Thoracic aorta (tissue), 2 donors: ENCODE data around the gene GRK2. TPM values are rescaled to one million over a fixed set of nuclear protein-coding genes. Genes with fewer than 3 reads are reported as not detected.

Experiments used
- ATAC-seq: fragments of 150-250 bp; one replicate; pipeline ENCODE4 v1.8.0; 2017; ENCODE audit warnings: low read depth; ENCODE audit not compliant: insufficient number of reproducible peaks, low FRiP score
- DNase-seq: peaks from one replicate; pipeline ENCODE4 v3.0.0-alpha.2; 2020; ENCODE audit warnings: low spot score
- H3K27ac ChIP-seq, 2 donors: fragments of 200-600 bp; sonication (generic); 1 replicate in 1 of 2; 2 replicates in 1 of 2; pipeline ENCODE4 v1.5.1; 2016; ENCODE audit warnings: mild to moderate bottlenecking in 2 of 2, moderate library complexity in 2 of 2
- H3K27me3 ChIP-seq: fragments of 200-600 bp; sonication (generic); replicated peaks from 2 replicates; pipeline ENCODE4 v1.6.0; 2016; ENCODE audit warnings: mild to moderate bottlenecking; ENCODE audit not compliant: insufficient read depth
- H3K36me3 ChIP-seq: fragments of 200-600 bp; sonication (generic); one replicate; pipeline ENCODE4 v1.5.1; 2016
- H3K4me1 ChIP-seq, 2 donors: fragments of 200-600 bp; sonication (generic); 1 replicate in 1 of 2; 2 replicates in 1 of 2; pipeline versions ENCODE4 v1.5.1 to v1.6.0; 2016; ENCODE audit warnings: low read depth in 2 of 2, mild to moderate bottlenecking in 1 of 2; ENCODE audit not compliant: control insufficient read depth in 1 of 2
- H3K4me3 ChIP-seq: fragments of 200-600 bp; sonication (generic); 2 replicates; pipeline ENCODE4 v1.5.1; 2016; ENCODE audit warnings: mild to moderate bottlenecking
- H3K9me3 ChIP-seq: fragments of 200-600 bp; sonication (generic); 2 replicates; pipeline ENCODE4 v1.5.1; 2016
- total RNA-seq, 2 donors: library from RNA; depleted of rRNA; stranded (reverse); fragments of >200 nt; gene quantifications; one replicate each; pipeline versions ENCODE4 v1.1.0 to v1.2.3, GENCODE V29; 2016
- TF ChIP-seq, protein P1 (sequence below): fragments of 200-600 bp; sonication (generic); IDR thresholded peaks from one replicate; pipeline ENCODE4 v1.5.1; 2019; ENCODE audit warnings: antibody characterized with exemption

The GRK2 gene
- total RNA-seq, 2 donors from 2014 or later: 72.8 to 85.2 TPM

DNA sequence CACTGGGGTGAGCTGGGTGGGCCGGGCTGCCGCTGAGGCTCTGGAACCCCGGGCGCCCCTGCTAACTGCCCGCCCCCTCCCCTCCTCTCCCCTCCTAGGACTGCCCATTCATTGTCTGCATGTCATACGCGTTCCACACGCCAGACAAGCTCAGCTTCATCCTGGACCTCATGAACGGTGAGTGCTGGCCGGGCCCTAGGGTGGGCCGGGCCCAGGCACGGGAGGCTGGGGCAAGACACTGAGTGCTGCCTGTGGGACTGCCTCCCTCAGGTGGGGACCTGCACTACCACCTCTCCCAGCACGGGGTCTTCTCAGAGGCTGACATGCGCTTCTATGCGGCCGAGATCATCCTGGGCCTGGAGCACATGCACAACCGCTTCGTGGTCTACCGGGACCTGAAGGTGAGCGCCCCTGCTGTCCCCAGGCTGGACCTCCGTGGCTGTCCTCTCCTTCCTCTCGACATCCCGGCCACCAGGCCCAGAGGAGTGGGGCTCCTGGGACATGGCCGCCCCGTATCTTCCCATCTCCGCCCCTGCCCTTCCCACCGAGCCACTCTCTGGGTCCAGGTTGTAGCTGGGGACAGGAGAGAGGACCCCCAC is 15.4 kb downstream of the GRK2 start:
- no peak for DNase-seq
- ATAC-seq: no peak
- Histone ChIP-seq H3K36me3 (peaks cover 75% of the 10 kb centered on the region), H3K9me3 (no peaks in the 10 kb centered on the region), H3K27me3 (no peaks in the 10 kb centered on the region), H3K4me1 (peaks cover 16 to 30% of the 10 kb centered on the region in 2 donors), H3K27ac (no peak overlapping the region), H3K4me3 (no peak overlapping the region)
- TF ChIP-seq, protein P1, sequence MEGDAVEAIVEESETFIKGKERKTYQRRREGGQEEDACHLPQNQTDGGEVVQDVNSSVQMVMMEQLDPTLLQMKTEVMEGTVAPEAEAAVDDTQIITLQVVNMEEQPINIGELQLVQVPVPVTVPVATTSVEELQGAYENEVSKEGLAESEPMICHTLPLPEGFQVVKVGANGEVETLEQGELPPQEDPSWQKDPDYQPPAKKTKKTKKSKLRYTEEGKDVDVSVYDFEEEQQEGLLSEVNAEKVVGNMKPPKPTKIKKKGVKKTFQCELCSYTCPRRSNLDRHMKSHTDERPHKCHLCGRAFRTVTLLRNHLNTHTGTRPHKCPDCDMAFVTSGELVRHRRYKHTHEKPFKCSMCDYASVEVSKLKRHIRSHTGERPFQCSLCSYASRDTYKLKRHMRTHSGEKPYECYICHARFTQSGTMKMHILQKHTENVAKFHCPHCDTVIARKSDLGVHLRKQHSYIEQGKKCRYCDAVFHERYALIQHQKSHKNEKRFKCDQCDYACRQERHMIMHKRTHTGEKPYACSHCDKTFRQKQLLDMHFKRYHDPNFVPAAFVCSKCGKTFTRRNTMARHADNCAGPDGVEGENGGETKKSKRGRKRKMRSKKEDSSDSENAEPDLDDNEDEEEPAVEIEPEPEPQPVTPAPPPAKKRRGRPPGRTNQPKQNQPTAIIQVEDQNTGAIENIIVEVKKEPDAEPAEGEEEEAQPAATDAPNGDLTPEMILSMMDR: no peak

- Histone ChIP-seq H3K36me3 (peaks cover 75% of the 10 kb centered on the region), H3K9me3 (no peaks in the 10 kb centered on the region), H3K4me3 (no peak overlapping the region), H3K4me1 (peaks cover 13 to 30% of the 10 kb centered on the region in 2 donors), H3K27me3 (no peaks in the 10 kb centered on the region), H3K27ac (peak overlapping the region in 1 of 2 donors; percentile 43)
- no peak for ATAC-seq
- TF ChIP-seq, protein P1: no peak
- no peak for DNase-seq
Measured at GRCh38 chr11:67282155-67282875, 16.0 kb downstream of the GRK2 start.

DNA sequence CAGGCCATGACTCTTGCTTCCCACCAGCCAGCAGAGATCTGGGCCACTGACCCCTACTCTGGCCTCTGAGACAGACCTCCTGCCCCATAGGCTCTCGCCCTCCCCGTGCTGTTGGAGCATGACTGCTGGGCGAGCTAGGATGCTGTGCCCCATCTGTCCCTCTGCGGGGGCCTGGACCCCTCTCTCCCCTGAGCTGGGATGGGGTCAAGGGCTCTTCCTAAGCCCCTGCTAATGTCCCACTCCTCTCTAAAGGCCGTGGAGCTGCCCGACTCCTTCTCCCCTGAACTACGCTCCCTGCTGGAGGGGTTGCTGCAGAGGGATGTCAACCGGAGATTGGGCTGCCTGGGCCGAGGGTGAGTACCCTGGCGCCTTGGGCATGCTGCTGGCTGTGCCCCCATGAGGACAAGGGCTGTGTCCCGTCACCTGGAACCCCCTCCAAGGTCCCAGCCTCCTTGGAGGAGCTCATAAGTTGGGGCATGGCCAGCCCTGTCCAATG is 16.7 kb downstream of the GRK2 start:
- H3K27ac ChIP-seq: peak overlapping the region in 1 of 2 donors; percentile 43
- H3K4me3 ChIP-seq: no peak overlapping the region
- H3K9me3 ChIP-seq: no peaks in the 10 kb centered on the region
- no peaks in the 10 kb centered on the region for H3K27me3 ChIP-seq
- DNase-seq (no peak), ATAC-seq (no peak)
- H3K36me3 ChIP-seq: peaks cover 75% of the 10 kb centered on the region
- TF ChIP-seq, protein P1: no peak
- peaks cover 15 to 30% of the 10 kb centered on the region in 2 donors for H3K4me1 ChIP-seq

DNA sequence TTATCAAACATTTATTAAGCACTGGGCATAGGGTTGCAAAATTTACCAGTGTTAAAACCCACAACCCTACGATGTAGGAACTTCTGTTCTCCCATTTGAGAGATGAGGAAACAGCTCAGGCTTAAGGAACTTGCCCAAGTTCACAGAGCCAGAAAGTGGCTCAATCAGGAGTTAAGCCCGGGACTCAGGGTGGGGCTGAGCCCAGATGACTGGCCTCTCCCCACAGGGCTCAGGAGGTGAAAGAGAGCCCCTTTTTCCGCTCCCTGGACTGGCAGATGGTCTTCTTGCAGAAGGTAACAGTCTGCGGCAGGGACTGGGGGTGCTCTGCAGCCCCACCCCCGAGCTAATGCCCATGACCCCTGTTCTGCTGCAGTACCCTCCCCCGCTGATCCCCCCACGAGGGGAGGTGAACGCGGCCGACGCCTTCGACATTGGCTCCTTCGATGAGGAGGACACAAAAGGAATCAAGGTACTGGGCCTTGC is 17.2 kb downstream of the GRK2 start:
- Histone ChIP-seq H3K4me1 (peaks cover 11 to 30% of the 10 kb centered on the region in 2 donors), H3K27me3 (no peaks in the 10 kb centered on the region), H3K9me3 (no peaks in the 10 kb centered on the region), H3K4me3 (no peak overlapping the region), H3K36me3 (peaks cover 75% of the 10 kb centered on the region), H3K27ac (no peak overlapping the region)
- ATAC-seq (no peak), DNase-seq (no peak)
- TF ChIP-seq, protein P1: no peak

GRCh38 chr11:67284811-67285540 is 18.7 kb downstream of the GRK2 start:
- DNase-seq: no peak
- Histone ChIP-seq H3K4me1 (peaks cover 12 to 27% of the 10 kb centered on the region in 2 donors), H3K27me3 (no peaks in the 10 kb centered on the region), H3K4me3 (no peak overlapping the region), H3K9me3 (no peaks in the 10 kb centered on the region), H3K27ac (peak overlapping the region in 1 of 2 donors; percentile 26), H3K36me3 (peaks cover 63% of the 10 kb centered on the region)
- ATAC-seq: no peak
- TF ChIP-seq, protein P1: no peak
